HG03520 (cell line): ENCODE results near the gene OR1K1.
"Not testable (repeated sequence)": the region's sequence is repeated elsewhere in the genome, so short reads cannot be mapped to it uniquely, and the experiment has no call there.

Experiments
- ATAC-seq: cut with Tn5 transposase; IDR thresholded peaks from one replicate; pipeline ENCODE4 v1.9.1; 2021; ENCODE audit warnings: mild to moderate bottlenecking, moderate library complexity; ENCODE audit not compliant: unreplicated experiment

Gene OR1K1

GRCh38 chr9:122800066-122801060, at the start of gene OR1K1:
OR1K1 (plus strand) TSS chr9:122800123; CDS start chr9:122800123, 0 bp downstream.
- no peak for ATAC-seq

- ATAC-seq, result no peak
These were observed 45.1 kb upstream of the OR1K1 start for GRCh38 chr9:122754825-122755224.

GRCh38 chr9:122767817-122768216, 32.1 kb upstream of the OR1K1 start:
- ATAC-seq, result no peak

- no peak for ATAC-seq
These were observed 22.9 kb upstream of the OR1K1 start for GRCh38 chr9:122777052-122777451.

GRCh38 chr9:122777935-122778627, 21.8 kb upstream of the OR1K1 start:
- no peak for ATAC-seq

- no peak for ATAC-seq
These were observed 20.7 kb upstream of the OR1K1 start for GRCh38 chr9:122779181-122779580.

GRCh38 chr9:122780026-122780425, 19.9 kb upstream of the OR1K1 start:
- no peak for ATAC-seq

- ATAC-seq, result no peak
These were observed 18.3 kb upstream of the OR1K1 start for GRCh38 chr9:122781671-122782070.

- ATAC-seq, result no peak
These were observed 14.7 kb upstream of the OR1K1 start for GRCh38 chr9:122785269-122785668.

- ATAC-seq, result no peak
These were observed 13.6 kb upstream of the OR1K1 start for GRCh38 chr9:122786338-122786737.

- ATAC-seq, result no peak
These were observed 11.1 kb upstream of the OR1K1 start, which contains the start of gene OR5C1 for GRCh38 chr9:122788831-122789230. OR5C1 (plus strand) TSS chr9:122788933; CDS start chr9:122788933, 0 bp downstream.

- no peak for ATAC-seq
These were observed 10.5 kb upstream of the OR1K1 start for GRCh38 chr9:122789256-122790046.

- ATAC-seq, result no peak
These were observed 7.9 kb upstream of the OR1K1 start for GRCh38 chr9:122791872-122792669.

GRCh38 chr9:122797316-122798063, 2.4 kb upstream of the OR1K1 start:
- ATAC-seq, result no peak

GRCh38 chr9:122806661-122807060, 6.7 kb downstream of the OR1K1 start:
- no peak for ATAC-seq

- no peak for ATAC-seq
These were observed 7.5 kb downstream of the OR1K1 start for GRCh38 chr9:122807271-122807900.

GRCh38 chr9:122808141-122808540, 8.2 kb downstream of the OR1K1 start:
- no peak for ATAC-seq

- ATAC-seq, result not testable (repeated sequence)
These were observed 9.3 kb downstream of the OR1K1 start for GRCh38 chr9:122809261-122809660.
